ENCODE measurements around the gene POU6F1.

Gene POU6F1

DNA sequence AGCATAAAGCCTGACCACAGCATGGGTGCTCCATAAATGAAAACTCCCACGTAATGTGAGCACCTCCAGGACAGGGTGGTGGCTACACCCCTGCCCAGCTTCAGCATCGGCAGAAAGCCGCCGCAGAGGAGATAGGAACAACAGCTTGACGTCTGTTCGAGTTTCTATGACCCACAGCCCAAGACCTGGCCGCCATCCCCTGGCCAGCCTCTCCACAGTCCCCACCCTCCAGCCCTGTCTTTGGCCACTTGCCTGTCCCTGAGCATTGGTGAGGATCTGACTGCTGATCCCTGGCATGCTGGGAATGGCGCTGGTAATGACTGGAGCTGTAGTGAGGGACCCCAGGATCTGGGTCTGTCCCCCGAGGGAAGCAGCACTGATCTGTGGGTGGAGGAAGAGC lies 21.3 kb downstream of the POU6F1 start:
- H3K9me3 ChIP-seq (ENCODE audit: low read length) = no peaks in the 10 kb centered on the region
- TF ChIP-seq, protein P1, sequence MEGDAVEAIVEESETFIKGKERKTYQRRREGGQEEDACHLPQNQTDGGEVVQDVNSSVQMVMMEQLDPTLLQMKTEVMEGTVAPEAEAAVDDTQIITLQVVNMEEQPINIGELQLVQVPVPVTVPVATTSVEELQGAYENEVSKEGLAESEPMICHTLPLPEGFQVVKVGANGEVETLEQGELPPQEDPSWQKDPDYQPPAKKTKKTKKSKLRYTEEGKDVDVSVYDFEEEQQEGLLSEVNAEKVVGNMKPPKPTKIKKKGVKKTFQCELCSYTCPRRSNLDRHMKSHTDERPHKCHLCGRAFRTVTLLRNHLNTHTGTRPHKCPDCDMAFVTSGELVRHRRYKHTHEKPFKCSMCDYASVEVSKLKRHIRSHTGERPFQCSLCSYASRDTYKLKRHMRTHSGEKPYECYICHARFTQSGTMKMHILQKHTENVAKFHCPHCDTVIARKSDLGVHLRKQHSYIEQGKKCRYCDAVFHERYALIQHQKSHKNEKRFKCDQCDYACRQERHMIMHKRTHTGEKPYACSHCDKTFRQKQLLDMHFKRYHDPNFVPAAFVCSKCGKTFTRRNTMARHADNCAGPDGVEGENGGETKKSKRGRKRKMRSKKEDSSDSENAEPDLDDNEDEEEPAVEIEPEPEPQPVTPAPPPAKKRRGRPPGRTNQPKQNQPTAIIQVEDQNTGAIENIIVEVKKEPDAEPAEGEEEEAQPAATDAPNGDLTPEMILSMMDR (IDR thresholded peaks at IDR 0.05; ENCODE audit: low read length) = no peak
- no peak for TF ChIP-seq EZH2 (IDR thresholded peaks at IDR 0.05; ENCODE audit: borderline replicate concordance, low read length)
- no peaks in the 10 kb centered on the region for H3K79me2 ChIP-seq (ENCODE audit: insufficient read depth, low read length)
- no peaks in the 10 kb centered on the region for H3K36me3 ChIP-seq (ENCODE audit: insufficient read depth, low read length)
- H3K4me1 ChIP-seq (ENCODE audit: insufficient read depth, low read length, severe bottlenecking) = no peaks in the 10 kb centered on the region
- H3K9ac ChIP-seq (ENCODE audit: low read length) = no peak overlapping the region
- H3K27me3 ChIP-seq (ENCODE audit: insufficient read depth, low read length) = 0 out of 2 replicates have a peak, but pooled peaks cover 3% of the 10 kb centered on the region
- H3K9me2 ChIP-seq (ENCODE audit: low read depth, low read length) = no peaks in the 10 kb centered on the region
- no peak overlapping the region for H3K4me2 ChIP-seq (ENCODE audit: low read length)
- H3K4me3 ChIP-seq (ENCODE audit: low read depth, low read length, poor library complexity, severe bottlenecking) = no peak overlapping the region
- H3F3A ChIP-seq (ENCODE audit: insufficient read depth, low read length) = no peaks in the 10 kb centered on the region
- H2AFZ ChIP-seq (ENCODE audit: low read length) = no peak overlapping the region
- no peaks in the 10 kb centered on the region for H4K20me1 ChIP-seq (ENCODE audit: insufficient read depth, low read length)
- H3K27ac ChIP-seq (ENCODE audit: low read depth, low read length, poor library complexity, severe bottlenecking) = no peak overlapping the region

GRCh38 chr12:51195841-51196240 lies 22.0 kb downstream of the POU6F1 start:
- Histone ChIP-seq H3K4me3 (ENCODE audit: low read depth, low read length, poor library complexity, severe bottlenecking) (no peak overlapping the region), H3K9me3 (ENCODE audit: low read length) (no peaks in the 10 kb centered on the region), H3F3A (ENCODE audit: insufficient read depth, low read length) (no peaks in the 10 kb centered on the region), H3K27me3 (ENCODE audit: insufficient read depth, low read length) (0 out of 2 replicates have a peak, but pooled peaks cover 3% of the 10 kb centered on the region), H3K9me2 (ENCODE audit: low read depth, low read length) (no peaks in the 10 kb centered on the region), H2AFZ (ENCODE audit: low read length) (no peak overlapping the region), H3K36me3 (ENCODE audit: insufficient read depth, low read length) (no peaks in the 10 kb centered on the region), H3K27ac (ENCODE audit: low read depth, low read length, poor library complexity, severe bottlenecking) (no peak overlapping the region), H3K4me2 (ENCODE audit: low read length) (no peak overlapping the region), H4K20me1 (ENCODE audit: insufficient read depth, low read length) (no peaks in the 10 kb centered on the region), H3K9ac (ENCODE audit: low read length) (no peak overlapping the region), H3K4me1 (ENCODE audit: insufficient read depth, low read length, severe bottlenecking) (no peaks in the 10 kb centered on the region), H3K79me2 (ENCODE audit: insufficient read depth, low read length) (no peaks in the 10 kb centered on the region)
- TF ChIP-seq, protein P1 (IDR thresholded peaks at IDR 0.05; ENCODE audit: low read length) = no peak
- no peak for TF ChIP-seq EZH2 (IDR thresholded peaks at IDR 0.05; ENCODE audit: borderline replicate concordance, low read length)

- TF ChIP-seq EZH2 (IDR thresholded peaks at IDR 0.05; ENCODE audit: borderline replicate concordance, low read length) = no peak
- Histone ChIP-seq H3K27me3 (ENCODE audit: insufficient read depth, low read length) (no peaks in the 10 kb centered on the region), H2AFZ (ENCODE audit: low read length) (no peak overlapping the region), H3K9me3 (ENCODE audit: low read length) (no peaks in the 10 kb centered on the region), H3F3A (ENCODE audit: insufficient read depth, low read length) (no peaks in the 10 kb centered on the region), H3K79me2 (ENCODE audit: insufficient read depth, low read length) (no peaks in the 10 kb centered on the region), H3K4me3 (ENCODE audit: low read depth, low read length, poor library complexity, severe bottlenecking) (no peak overlapping the region), H3K4me2 (ENCODE audit: low read length) (no peak overlapping the region), H4K20me1 (ENCODE audit: insufficient read depth, low read length) (no peaks in the 10 kb centered on the region), H3K36me3 (ENCODE audit: insufficient read depth, low read length) (no peaks in the 10 kb centered on the region), H3K9me2 (ENCODE audit: low read depth, low read length) (no peaks in the 10 kb centered on the region), H3K4me1 (ENCODE audit: insufficient read depth, low read length, severe bottlenecking) (no peaks in the 10 kb centered on the region), H3K9ac (ENCODE audit: low read length) (no peak overlapping the region), H3K27ac (ENCODE audit: low read depth, low read length, poor library complexity, severe bottlenecking) (no peak overlapping the region)
These were observed 25.6 kb downstream of the POU6F1 start for GRCh38 chr12:51192284-51192671.

DNA sequence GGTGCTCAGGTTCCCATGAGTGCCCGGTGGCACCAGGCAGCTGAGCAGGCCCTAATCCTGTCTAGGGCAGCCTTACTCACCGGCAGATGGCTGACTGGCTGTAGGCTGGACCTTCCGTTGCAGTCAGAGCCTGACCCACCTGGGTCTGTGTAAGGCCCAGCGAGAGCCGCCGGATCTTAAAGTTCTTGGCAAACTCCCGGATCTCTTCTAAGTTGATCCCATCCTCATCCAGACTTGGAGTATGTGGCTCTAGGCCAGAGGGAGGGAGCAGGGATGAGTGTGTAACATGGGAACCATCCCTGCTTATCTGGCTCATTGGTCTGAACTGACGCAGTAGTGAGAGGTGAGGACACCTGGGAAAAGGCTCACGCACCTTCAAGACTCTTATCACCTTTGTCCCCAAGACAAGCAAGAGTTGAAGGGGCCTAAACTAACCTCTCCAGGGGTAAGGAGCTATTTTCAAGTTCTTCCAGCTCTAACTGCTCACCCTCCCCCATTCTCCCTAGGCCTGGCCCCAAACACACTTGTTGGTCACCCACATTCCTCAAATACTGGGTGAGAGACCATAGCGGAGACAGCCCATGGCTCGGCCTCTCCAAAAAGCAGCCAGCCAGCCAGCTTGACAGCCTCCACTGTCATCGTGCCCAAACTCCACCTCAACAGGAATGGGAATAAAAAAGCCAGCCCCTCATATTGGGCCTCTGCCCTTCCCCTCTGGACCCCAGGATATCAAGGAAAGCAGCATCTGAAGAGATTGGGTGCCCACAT lies 26.2 kb downstream of the POU6F1 start:
- H3K36me3 ChIP-seq (ENCODE audit: insufficient read depth, low read length) = no peaks in the 10 kb centered on the region
- H2AFZ ChIP-seq (ENCODE audit: low read length) = no peak overlapping the region
- H3K4me2 ChIP-seq (ENCODE audit: low read length) = no peak overlapping the region
- no peaks in the 10 kb centered on the region for H3F3A ChIP-seq (ENCODE audit: insufficient read depth, low read length)
- no peak overlapping the region for H3K9ac ChIP-seq (ENCODE audit: low read length)
- H3K79me2 ChIP-seq (ENCODE audit: insufficient read depth, low read length) = no peaks in the 10 kb centered on the region
- H3K4me1 ChIP-seq (ENCODE audit: insufficient read depth, low read length, severe bottlenecking) = no peaks in the 10 kb centered on the region
- H3K27ac ChIP-seq (ENCODE audit: low read depth, low read length, poor library complexity, severe bottlenecking) = no peak overlapping the region
- H3K9me2 ChIP-seq (ENCODE audit: low read depth, low read length) = no peaks in the 10 kb centered on the region
- no peak for TF ChIP-seq EZH2 (IDR thresholded peaks at IDR 0.05; ENCODE audit: borderline replicate concordance, low read length)
- TF ChIP-seq, protein P1 (IDR thresholded peaks at IDR 0.05; ENCODE audit: low read length) = no peak
- H3K9me3 ChIP-seq (ENCODE audit: low read length) = no peaks in the 10 kb centered on the region
- H3K4me3 ChIP-seq (ENCODE audit: low read depth, low read length, poor library complexity, severe bottlenecking) = no peak overlapping the region
- no peaks in the 10 kb centered on the region for H4K20me1 ChIP-seq (ENCODE audit: insufficient read depth, low read length)
- H3K27me3 ChIP-seq (ENCODE audit: insufficient read depth, low read length) = no peaks in the 10 kb centered on the region
